IMR-90 (cell line): ENCODE results near the gene AMIGO3. TPM values are rescaled to one million over a fixed set of nuclear protein-coding genes. Genes with fewer than 3 reads are reported as not detected.
A peak's percentile ranks its signal among the peaks of the same experiment; 100 is the strongest.

Experiments
- ATAC-seq: fragments of 200-7000 bp; cut with Tn5 transposase; 2 replicates; pipeline ENCODE4 v1.9.1; 2020; ENCODE audit warnings: low read depth, mild to moderate bottlenecking, moderate library complexity
- BruUV-seq: library from RNA; stranded (reverse); fragments of 400-500 nt; replicated peaks from 2 replicates; lab custom pipeline; 2021; lab: Mats Ljungman, UMichigan
- CTCF ChIA-PET: fragments of 300-600 bp; formaldehyde crosslinking; extraction: SDS; loops from one replicate; lab custom pipeline; 2021; ENCODE audit warnings: antibody characterized with exemption; lab: Yijun Ruan, JAX
- POLR2A ChIA-PET: fragments of 300-600 bp; sonication (Branson Sonifier 250); formaldehyde crosslinking; loops from one replicate; lab custom pipeline; 2022; ENCODE audit warnings: antibody characterized with exemption; ENCODE audit not compliant: unreplicated experiment; lab: Charles Lee
- DNase-seq: peaks from one replicate; pipeline ENCODE4 v3.0.0; 2013
- H2AFZ ChIP-seq: replicated peaks from 2 replicates; pipeline ENCODE3; 2013; ENCODE audit warnings: low read length, mild to moderate bottlenecking; ENCODE audit not compliant: poor library complexity
- H2AK5ac ChIP-seq: 2 replicates; pipeline ENCODE4 v1.6.1; 2013; ENCODE audit warnings: low read depth, low read length, inconsistent platforms
- H2AK9ac ChIP-seq: replicated peaks from 2 replicates; pipeline ENCODE3; 2013; ENCODE audit warnings: mild to moderate bottlenecking, low read depth, low read length, moderate library complexity; ENCODE audit not compliant: poor library complexity
- H2BK120ac ChIP-seq: 2 replicates; pipeline ENCODE4 v1.6.1; 2013; ENCODE audit warnings: low read depth, low read length, inconsistent platforms
- H2BK15ac ChIP-seq: 3 replicates; pipeline ENCODE4 v1.6.1; 2013; ENCODE audit warnings: low read depth, low read length, inconsistent platforms
- H2BK20ac ChIP-seq: 2 replicates; pipeline ENCODE4 v1.6.1; 2013; ENCODE audit warnings: low read depth, mild to moderate bottlenecking, inconsistent platforms, low read length, moderate library complexity
- H2BK5ac ChIP-seq: 2 replicates; pipeline ENCODE4 v1.6.1; 2013; ENCODE audit warnings: mild to moderate bottlenecking, low read depth, low read length, inconsistent platforms; ENCODE audit not compliant: poor library complexity, severe bottlenecking
- H3K14ac ChIP-seq: replicated peaks from 2 replicates; pipeline ENCODE4 v1.6.1; 2013; ENCODE audit warnings: low read depth, low read length, inconsistent platforms
- H3K18ac ChIP-seq: 2 replicates; pipeline ENCODE4 v1.6.1; 2013; ENCODE audit warnings: low read depth, low read length, control low read depth
- H3K23ac ChIP-seq: 2 replicates; pipeline ENCODE4 v1.6.1; 2013; ENCODE audit warnings: low read depth, low read length, inconsistent platforms
- H3K27ac ChIP-seq: 2 replicates; pipeline ENCODE4 v1.5.1; 2013; ENCODE audit warnings: mild to moderate bottlenecking, control low read depth, low read length; ENCODE audit not compliant: insufficient read depth
- H3K27me3 ChIP-seq: 2 replicates; pipeline ENCODE4 v1.6.1; 2013; ENCODE audit warnings: low read length; ENCODE audit not compliant: control insufficient read depth, insufficient read depth
- H3K36me3 ChIP-seq: 2 replicates; pipeline ENCODE4 v1.6.1; 2013; ENCODE audit warnings: low read length, mixed read lengths; ENCODE audit not compliant: control insufficient read depth, insufficient read depth
- H3K4ac ChIP-seq: 2 replicates; pipeline ENCODE4 v1.6.1; 2013; ENCODE audit warnings: low read depth, low read length, inconsistent platforms
- H3K4me1 ChIP-seq: 2 replicates; pipeline ENCODE4 v1.6.1; 2013; ENCODE audit warnings: low read length, mixed read lengths; ENCODE audit not compliant: control insufficient read depth, insufficient read depth
- H3K4me2 ChIP-seq: 2 replicates; pipeline ENCODE4 v1.6.1; 2013; ENCODE audit warnings: low read depth, mild to moderate bottlenecking, control low read depth, low read length, moderate library complexity
- H3K4me3 ChIP-seq: 2 replicates; pipeline ENCODE4 v1.5.1; 2013; ENCODE audit warnings: low read depth, mild to moderate bottlenecking, control low read depth, low read length, moderate library complexity; ENCODE audit not compliant: insufficient read depth
- H3K56ac ChIP-seq: 2 replicates; pipeline ENCODE4 v1.6.1; 2013; ENCODE audit warnings: low read length, inconsistent platforms; ENCODE audit not compliant: insufficient read depth; ENCODE audit errors: extremely low read depth
- H3K79me1 ChIP-seq, 2 experiments: 2 replicates each; pipeline ENCODE4 v1.6.1; 2013; ENCODE audit warnings: low read length in 2 of 2, inconsistent platforms in 1 of 2, low read depth in 1 of 2
- H3K9ac ChIP-seq: 2 replicates; pipeline ENCODE4 v1.6.1; 2013; ENCODE audit warnings: low read depth, low read length, control low read depth
- H3K9me1 ChIP-seq: 2 replicates; pipeline ENCODE4 v1.6.1; 2013; ENCODE audit warnings: low read length, inconsistent platforms; ENCODE audit not compliant: insufficient read depth
- H3K9me3 ChIP-seq: 2 replicates; pipeline ENCODE4 v1.6.1; 2013; ENCODE audit warnings: low read length; ENCODE audit not compliant: control insufficient read depth, insufficient read depth
- H4K20me1 ChIP-seq: 2 replicates; pipeline ENCODE4 v1.6.1; 2013; ENCODE audit warnings: low read length, inconsistent platforms; ENCODE audit not compliant: insufficient read depth
- H4K5ac ChIP-seq: 2 replicates; pipeline ENCODE4 v1.6.1; 2013; ENCODE audit warnings: mild to moderate bottlenecking, low read depth, low read length, control low read depth
- H4K8ac ChIP-seq, 2 experiments: 2 replicates each; pipeline ENCODE4 v1.6.1; 2013; ENCODE audit warnings: low read depth in 2 of 2, low read length in 2 of 2, control low read depth in 1 of 2, inconsistent platforms in 1 of 2
- H4K91ac ChIP-seq: 2 replicates; pipeline ENCODE4 v1.6.1; 2013; ENCODE audit warnings: low read depth, low read length, inconsistent platforms; ENCODE audit not compliant: insufficient read depth
- BHLHE40 ChIP-seq: fragments of 150-350 bp; IDR thresholded peaks from 2 replicates; pipeline ENCODE4 v1.6.1; 2016; ENCODE audit warnings: mild to moderate bottlenecking, low read depth, low read length
- CHD1 ChIP-seq: IDR thresholded peaks from 2 replicates; pipeline ENCODE4 v1.6.1; 2012; ENCODE audit warnings: low read depth, low read length, improper control_type of control experiment
- CTCF ChIP-seq: conservative IDR thresholded peaks from 2 replicates; pipeline ENCODE4 v1.5.1; 2012; ENCODE audit warnings: mild to moderate bottlenecking, low read depth, low read length, improper control_type of control experiment
- FOS ChIP-seq: fragments of 150-350 bp; IDR thresholded peaks from 2 replicates; pipeline ENCODE4 v1.6.1; 2016; ENCODE audit warnings: low read depth, low read length
- MAFK ChIP-seq: IDR thresholded peaks from 2 replicates; pipeline ENCODE4 v1.6.1; 2012; ENCODE audit warnings: low read depth, low read length, improper control_type of control experiment
- MAZ ChIP-seq: IDR thresholded peaks from 2 replicates; pipeline ENCODE4 v1.6.1; 2012; ENCODE audit warnings: low read depth, mild to moderate bottlenecking, low read length, improper control_type of control experiment, moderate library complexity, borderline replicate concordance
- NFE2L2 ChIP-seq: fragments of 150-350 bp; IDR thresholded peaks from 2 replicates; pipeline ENCODE4 v1.6.1; 2016; ENCODE audit warnings: low read depth, mild to moderate bottlenecking, low read length
- RAD21 ChIP-seq: IDR thresholded peaks from 2 replicates; pipeline ENCODE4 v1.6.1; 2012; ENCODE audit warnings: low read length, improper control_type of control experiment
- RCOR1 ChIP-seq: IDR thresholded peaks from 2 replicates; pipeline ENCODE4 v1.6.1; 2012; ENCODE audit warnings: mild to moderate bottlenecking, low read length, improper control_type of control experiment; ENCODE audit not compliant: insufficient replicate concordance
- RFX5 ChIP-seq: IDR thresholded peaks from 2 replicates; pipeline ENCODE4 v1.8.0; 2012; ENCODE audit warnings: low read depth, mild to moderate bottlenecking, low read length, moderate library complexity
- SMC3 ChIP-seq: fragments of 150-350 bp; IDR thresholded peaks from 2 replicates; pipeline ENCODE4 v1.6.1; 2016; ENCODE audit warnings: low read depth, mild to moderate bottlenecking, antibody characterized with exemption, low read length, moderate library complexity
- USF2 ChIP-seq: fragments of 150-350 bp; IDR thresholded peaks from 2 replicates; pipeline ENCODE4 v1.6.1; 2017; ENCODE audit warnings: mild to moderate bottlenecking, antibody characterized with exemption, low read length, low read depth
- WGBS, 2 experiments: methylation state at CpG; one replicate each; pipeline versions ENCODE4 v1.1.5 to v1.1.7; 2013; ENCODE audit warnings: missing lambda C conversion rate in 2 of 2; ENCODE audit not compliant: insufficient read length in 1 of 2; ENCODE audit errors: extremely low coverage in 2 of 2; 5-methylcytosine and 5-hydroxymethylcytosine counted together
- dilution Hi-C: fragments of 300-500 bp; cut with HindIII; formaldehyde crosslinking; loops from one replicate; pipeline ENCODE4 v1.14.3; 2018; ENCODE audit warnings: low sequenced_read_pairs; ENCODE audit not compliant: unreplicated experiment
- in situ Hi-C: fragments of 300-500 bp; cut with MboI; formaldehyde crosslinking; loops from 3 replicates; pipeline ENCODE4 v1.14.3; 2019; ENCODE audit warnings: low sequenced_read_pairs, inconsistent platforms, mixed read lengths
- intact Hi-C: fragments of 100-400 bp; cut with micrococcal nuclease; formaldehyde crosslinking; loops from 2 replicates; pipeline ENCODE4 v1.10.0; 2022
- polyA plus RNA-seq, 3 experiments: library from polyadenylated mRNA; depleted of rRNA; stranded (reverse); fragments of >200 nt; gene quantifications; 2 replicates each; pipeline ENCODE4 v1.2.3, GENCODE V29; 2012; ENCODE audit warnings: low replicate concordance in 1 of 3
- total RNA-seq: library from RNA; depleted of rRNA; stranded (reverse); fragments of >200 nt; gene quantifications from 2 replicates; pipeline ENCODE4 v1.2.3, GENCODE V29; 2012

The AMIGO3 gene
- total and polyA plus RNA-seq, 2 of the 4 experiments (the other 2 are of a cell fraction) = 1.5 TPM; not detected in 1

DNA sequence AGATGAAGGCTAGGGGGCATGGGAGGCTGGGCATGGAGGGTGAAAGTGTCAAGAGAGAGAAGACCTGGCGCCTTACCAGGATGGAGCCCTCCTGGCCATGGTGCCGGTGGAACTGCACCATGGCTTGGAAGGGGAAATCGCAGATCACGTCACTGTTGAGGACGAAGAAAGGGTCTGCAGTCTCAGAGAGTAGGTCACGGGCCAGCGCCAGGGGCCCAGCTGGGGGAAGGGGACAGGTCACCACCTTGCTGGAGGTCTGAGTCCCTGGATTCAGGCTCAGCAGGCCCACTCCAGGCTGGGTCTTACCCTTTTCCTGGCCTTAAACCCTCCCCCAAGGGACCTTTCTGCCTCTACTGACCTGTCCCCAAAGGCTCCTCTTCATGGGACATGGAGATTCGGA is 3.4 kb upstream of the AMIGO3 start:
- WGBS, 2 experiments = 71% methylated on average over 2 of the region's 8 CpGs; no CpG with 5 or more reads in 1 of the 2 experiments
- Histone ChIP-seq H3K23ac (peak overlapping the region; percentile 76; the same call in 1 of the 2 replicates), H3K56ac (no peak overlapping the region), H2BK15ac (no peak overlapping the region), H3K79me1 (peaks cover 15 to 43% of the 10 kb centered on the region in 2 experiments; a peak in 3 of 4 replicates), H2BK5ac (no peak overlapping the region), H3K18ac (no peak overlapping the region), H2BK20ac (no peak overlapping the region), H2AK5ac (peak overlapping the region; percentile 62), H3K9me1 (peaks cover 5% of the 10 kb centered on the region; the same call in 1 of the 2 replicates), H4K8ac (peak overlapping the region; percentile 55 to 93; a peak in 2 of 4 replicates), H4K91ac (0 out of 2 replicates have a peak overlapping the region, but pooled peaks have one; percentile 50), H3K27ac (peak overlapping the region; percentile 72), H2BK120ac (no peak overlapping the region), H3K4me2 (peak overlapping the region; percentile 96), H2AK9ac (peak overlapping the region; percentile 100), H3K4me1 (peaks cover 17% of the 10 kb centered on the region), H4K5ac (no peak overlapping the region), H3K27me3 (no peaks in the 10 kb centered on the region), H2AFZ (peak overlapping the region; percentile 99), H3K14ac (peak overlapping the region; percentile 93; the same call in 1 of the 2 replicates), H3K9me3 (no peaks in the 10 kb centered on the region), H3K9ac (peak overlapping the region; percentile 91), H3K4ac (peak overlapping the region; percentile 88), H3K4me3 (peak overlapping the region; percentile 85), H4K20me1 (peaks cover 31% of the 10 kb centered on the region), H3K36me3 (peaks cover 42% of the 10 kb centered on the region)
- DNase-seq = no peak
- POLR2A ChIA-PET = interaction anchor here (0.6 kb wide), 1 partner anchor 207 kb away, joined by 3 read pairs; the partner anchor contains the start of gene MON1A
- dilution Hi-C loops = no loop called here
- ATAC-seq = no peak
- in situ Hi-C loops = no loop called here
- CTCF ChIA-PET = no interaction called here
- no peak for TF ChIP-seq RCOR1
- TF ChIP-seq FOS = no peak
- TF ChIP-seq CHD1 = no peak
- TF ChIP-seq USF2 = no peak
- no peak for TF ChIP-seq MAFK
- no peak for TF ChIP-seq SMC3
- TF ChIP-seq CTCF = no peak
- no peak for TF ChIP-seq BHLHE40
- TF ChIP-seq MAZ = no peak
- TF ChIP-seq RAD21 = no peak
- TF ChIP-seq NFE2L2 = no peak
- no peak for TF ChIP-seq RFX5
- no TSS peak for BruUV-seq
- intact Hi-C loops = no loop called here
